Muscle layer of colon (tissue), 2 donors: ENCODE results near the gene USP31.
"Not testable (repeated sequence)": the region's sequence is repeated elsewhere in the genome, so short reads cannot be mapped to it uniquely, and the experiment has no call there.

Experiments
- H3K27ac ChIP-seq: one replicate; pipeline ENCODE4 v1.7.0; 2013; ENCODE audit warnings: low read depth, mild to moderate bottlenecking, low read length, moderate library complexity
- H3K27me3 ChIP-seq, 2 donors: one replicate each; pipeline ENCODE4 v1.7.0; 2013; ENCODE audit warnings: low read length in 2 of 2, mild to moderate bottlenecking in 2 of 2; ENCODE audit not compliant: insufficient read depth in 2 of 2, control insufficient read depth in 1 of 2
- H3K36me3 ChIP-seq: one replicate; pipeline ENCODE4 v1.7.0; 2013; ENCODE audit warnings: mild to moderate bottlenecking, low read length; ENCODE audit not compliant: insufficient read depth
- H3K4me1 ChIP-seq: one replicate; pipeline ENCODE4 v1.7.0; 2013; ENCODE audit warnings: mild to moderate bottlenecking, low read length; ENCODE audit not compliant: insufficient read depth
- H3K4me3 ChIP-seq, 2 donors: one replicate each; pipeline ENCODE4 v1.7.0; 2013; ENCODE audit warnings: low read length in 2 of 2, low read depth in 1 of 2, mild to moderate bottlenecking in 1 of 2, moderate library complexity in 1 of 2
- H3K9ac ChIP-seq: one replicate; pipeline ENCODE4 v1.7.0; 2013; ENCODE audit warnings: low read length
- H3K9me3 ChIP-seq: one replicate; pipeline ENCODE4 v1.7.0; 2013; ENCODE audit warnings: mild to moderate bottlenecking, low read length
- donor health status: abdominal sarcoma.
- donor health status: Adenocarcinoma of cecum.

The USP31 gene

DNA sequence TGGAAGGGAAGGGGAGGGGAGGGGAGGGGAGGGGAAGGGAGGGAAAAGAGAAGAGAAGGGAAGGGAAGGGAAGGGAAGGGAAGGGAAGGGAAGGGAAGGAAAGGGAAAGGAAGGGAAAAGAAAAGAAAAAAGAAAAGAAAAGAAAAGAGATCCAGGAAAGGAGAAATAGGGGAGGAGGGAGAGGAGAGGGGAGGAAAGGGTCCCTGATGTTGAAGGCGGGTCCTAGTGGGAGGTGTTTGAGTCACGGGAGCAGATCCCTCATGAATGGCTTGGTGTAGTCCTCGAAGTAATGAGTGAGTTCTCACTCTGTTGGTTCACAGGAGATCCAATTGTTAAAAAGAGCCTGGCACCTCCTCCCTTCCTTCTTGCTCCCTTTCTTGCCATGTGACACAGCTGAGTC is 6.9 kb upstream of the USP31 start:
- no peaks in the 10 kb centered on the region for H3K36me3 ChIP-seq
- H3K9me3 ChIP-seq, result no peaks in the 10 kb centered on the region
- H3K4me1 ChIP-seq, result no peaks in the 10 kb centered on the region
- H3K27me3 ChIP-seq, result no peaks in the 10 kb centered on the region
- no peak overlapping the region for H3K27ac ChIP-seq
- H3K4me3 ChIP-seq, result no peak overlapping the region
- H3K9ac ChIP-seq, result no peak overlapping the region

DNA sequence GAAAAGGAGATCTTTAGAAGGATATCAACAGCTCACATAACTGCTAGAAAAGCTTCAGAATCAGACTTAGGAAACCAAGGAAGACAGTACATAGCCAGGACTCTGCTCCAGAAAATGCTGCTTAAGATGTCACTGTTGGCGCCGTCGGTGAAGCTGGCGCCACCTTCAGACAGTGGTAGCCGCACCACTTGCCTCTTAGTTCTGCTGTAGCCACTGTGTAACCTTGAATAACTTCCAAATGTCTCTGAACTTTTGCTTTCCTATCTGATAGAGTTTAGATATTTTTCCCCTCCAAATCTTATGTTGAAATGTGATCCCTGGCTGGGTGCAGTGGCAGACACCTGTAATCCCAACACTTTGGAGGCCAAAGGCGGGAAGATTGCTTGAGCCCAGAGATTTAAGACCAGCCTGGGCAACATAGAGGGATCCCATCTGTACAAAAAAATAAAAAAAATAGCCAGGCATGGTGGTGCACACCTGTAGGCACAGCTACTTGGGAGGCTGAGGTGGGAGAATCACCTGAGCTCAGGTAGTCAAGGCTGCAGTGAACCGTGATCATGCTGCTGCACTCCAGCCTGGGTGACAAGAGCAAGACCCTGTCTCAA is 6.3 kb upstream of the USP31 start:
- no peaks in the 10 kb centered on the region for H3K9me3 ChIP-seq
- H3K9ac ChIP-seq, result no peak overlapping the region
- no peak overlapping the region for H3K4me3 ChIP-seq
- H3K27me3 ChIP-seq, result no peaks in the 10 kb centered on the region
- H3K4me1 ChIP-seq, result no peaks in the 10 kb centered on the region
- no peaks in the 10 kb centered on the region for H3K36me3 ChIP-seq
- H3K27ac ChIP-seq, result no peak overlapping the region

DNA sequence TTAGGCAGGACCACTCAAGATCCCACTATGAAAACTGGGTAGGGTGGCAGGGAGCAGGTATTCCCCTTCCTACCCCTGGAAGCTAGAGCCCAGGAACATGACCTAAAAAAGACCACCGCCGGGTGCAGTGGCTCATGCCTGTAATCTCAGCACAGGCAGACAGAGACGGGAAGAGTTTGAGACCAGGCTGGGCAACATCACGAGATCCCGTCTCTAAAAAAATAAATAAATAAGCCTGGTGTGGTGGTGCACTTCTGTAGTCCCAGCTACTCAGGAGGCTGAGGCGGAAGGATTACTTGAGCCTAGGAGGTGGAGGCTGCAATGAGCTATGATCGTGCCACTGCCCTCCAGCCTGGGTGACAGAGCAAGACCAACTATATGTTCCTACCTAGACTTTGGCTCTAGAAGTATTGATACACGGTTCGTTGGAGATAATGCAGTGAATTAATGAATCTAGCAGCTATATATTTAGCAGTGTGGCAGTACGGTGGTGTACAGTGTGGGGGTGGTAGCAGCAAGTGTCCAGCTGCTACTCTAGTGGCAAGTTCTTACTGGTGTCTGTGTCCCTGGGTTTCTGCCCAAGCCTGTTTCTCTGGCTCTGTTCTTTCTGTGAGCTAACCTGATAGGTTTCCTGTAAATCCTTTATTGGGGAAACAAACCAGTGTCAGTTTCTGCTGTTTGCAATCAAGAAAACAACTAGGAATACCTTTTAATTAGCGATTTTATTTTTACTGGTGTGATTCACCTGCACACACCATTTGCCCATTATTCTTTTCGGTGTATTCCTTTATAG is 3.3 kb upstream of the USP31 start:
- Histone ChIP-seq H3K27ac (no peak overlapping the region), H3K4me1 (peaks cover 14% of the 10 kb centered on the region), H3K4me3 (no peak overlapping the region), H3K36me3 (no peaks in the 10 kb centered on the region), H3K9me3 (no peaks in the 10 kb centered on the region), H3K9ac (no peak overlapping the region), H3K27me3 (no peaks in the 10 kb centered on the region)

DNA sequence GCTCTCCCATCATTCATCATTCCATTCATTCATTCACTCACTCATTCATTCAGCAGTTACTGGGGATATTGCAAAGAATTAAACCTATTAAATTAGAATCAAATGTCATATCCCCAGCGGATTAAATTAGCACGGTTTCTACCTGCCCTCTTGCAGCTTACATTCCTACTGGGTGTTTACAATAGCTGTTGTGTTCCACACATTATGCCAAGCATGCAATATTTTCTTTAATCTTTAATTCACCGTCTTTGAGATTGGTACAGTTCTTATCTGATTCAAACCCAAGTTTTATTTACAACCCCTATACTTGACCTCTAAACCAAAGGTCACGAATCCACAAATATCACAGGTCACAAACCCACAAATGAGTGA is 727 bp upstream of the USP31 start:
- Histone ChIP-seq H3K4me3 (peak overlapping the region; percentile 58 to 82), H3K27ac (peak overlapping the region; percentile 59), H3K9ac (no peak overlapping the region)

DNA sequence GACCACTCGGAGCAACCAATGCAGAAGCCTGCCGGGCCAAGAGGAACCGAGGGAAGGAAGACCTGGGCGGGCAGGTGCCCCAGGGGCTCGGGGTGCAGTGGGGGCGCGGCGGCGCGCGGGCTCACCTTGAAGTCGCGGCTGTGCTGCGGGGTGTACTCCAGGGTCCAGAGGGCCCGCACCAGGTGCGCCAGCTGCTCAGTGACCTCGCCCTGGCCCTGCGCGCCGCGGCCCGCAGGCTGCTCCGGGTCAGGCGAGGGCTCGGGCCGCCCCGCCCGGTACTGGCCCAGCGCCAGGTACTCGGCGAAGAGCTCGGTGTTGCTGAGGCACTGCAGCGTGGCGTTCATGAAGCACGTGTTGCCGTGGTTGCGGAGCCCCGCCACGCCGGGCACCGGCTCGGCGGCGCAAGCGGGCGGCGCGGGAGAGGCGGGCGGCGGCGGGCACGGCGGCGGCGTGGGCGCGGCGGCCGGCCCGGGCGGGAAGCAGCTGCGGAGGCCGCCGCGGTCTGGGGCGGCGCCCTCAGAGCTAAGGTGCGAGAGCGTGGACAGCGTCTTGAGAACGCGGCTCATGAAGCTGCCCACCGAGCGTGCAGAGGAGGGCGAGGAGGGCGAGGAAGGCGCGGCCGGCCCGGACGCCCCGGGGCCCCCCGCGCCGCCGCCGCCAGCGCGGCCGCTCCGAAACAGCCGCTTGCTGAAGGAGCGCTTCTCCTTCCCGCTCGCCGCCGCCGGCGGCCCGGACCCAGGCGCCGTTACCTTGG is 562 bp downstream of the USP31 start:
- H3K27me3 ChIP-seq, result no peaks in the 10 kb centered on the region
- H3K9me3 ChIP-seq, result no peaks in the 10 kb centered on the region
- no peak overlapping the region for H3K9ac ChIP-seq
- peak overlapping the region; percentile 71 for H3K27ac ChIP-seq
- H3K36me3 ChIP-seq, result no peaks in the 10 kb centered on the region
- H3K4me1 ChIP-seq, result peaks cover 20% of the 10 kb centered on the region
- H3K4me3 ChIP-seq, result peak overlapping the region; percentile 62 to 70

More for the DNA sequence above, 727 bp upstream of the USP31 start:
- Histone ChIP-seq H3K27me3 (no peaks in the 10 kb centered on the region), H3K4me1 (peaks cover 19% of the 10 kb centered on the region), H3K9me3 (no peaks in the 10 kb centered on the region), H3K36me3 (no peaks in the 10 kb centered on the region)

DNA sequence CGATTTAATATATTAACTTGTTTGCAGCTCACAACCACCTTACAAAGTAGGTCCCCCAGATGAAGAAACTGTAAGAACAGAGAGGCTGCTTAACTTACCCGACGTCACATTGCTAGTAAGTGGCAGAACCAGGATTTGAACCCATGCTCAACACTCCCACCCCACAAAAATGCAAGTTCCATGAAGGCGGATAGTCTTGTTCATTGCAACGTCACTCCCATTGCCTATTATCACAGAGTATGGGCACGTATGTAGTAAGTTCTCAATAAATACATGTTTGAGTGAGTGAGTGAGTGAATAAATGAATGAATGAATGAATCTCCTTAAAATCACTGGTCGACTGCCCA is 1.1 kb downstream of the USP31 start:
- peaks cover 26% of the 10 kb centered on the region for H3K4me1 ChIP-seq

DNA sequence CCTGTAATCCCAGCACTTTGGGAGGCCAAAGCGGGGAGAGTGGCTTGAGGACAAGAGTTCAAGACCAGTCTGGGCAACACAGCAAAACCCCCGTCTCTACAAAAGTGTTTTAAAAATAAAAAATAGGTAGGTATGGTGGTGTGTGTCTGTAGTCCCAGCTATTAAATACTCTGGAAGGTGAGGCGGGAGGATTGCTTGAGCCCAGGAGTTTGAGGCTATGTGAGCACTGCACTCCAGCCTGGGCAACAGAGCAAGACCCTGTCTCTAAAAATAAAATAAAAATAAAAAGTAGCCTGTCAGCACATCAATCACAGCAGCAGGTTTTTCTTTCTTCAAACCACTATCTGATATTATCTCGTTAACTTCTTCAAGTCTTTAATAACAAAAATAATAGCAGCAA is 1.6 kb downstream of the USP31 start:
- Histone ChIP-seq H3K27me3 (no peaks in the 10 kb centered on the region), H3K27ac (no peak overlapping the region), H3K9ac (no peak overlapping the region), H3K4me1 (peaks cover 31% of the 10 kb centered on the region), H3K9me3 (no peaks in the 10 kb centered on the region), H3K4me3 (peak overlapping the region in 1 of 2 donors; percentile 62), H3K36me3 (no peaks in the 10 kb centered on the region)

More for the DNA sequence above, 1.1 kb downstream of the USP31 start:
- Histone ChIP-seq H3K27me3 (no peaks in the 10 kb centered on the region), H3K4me3 (peak overlapping the region; percentile 62 to 70), H3K9me3 (no peaks in the 10 kb centered on the region), H3K27ac (peak overlapping the region; percentile 71), H3K36me3 (no peaks in the 10 kb centered on the region), H3K9ac (no peak overlapping the region)

DNA sequence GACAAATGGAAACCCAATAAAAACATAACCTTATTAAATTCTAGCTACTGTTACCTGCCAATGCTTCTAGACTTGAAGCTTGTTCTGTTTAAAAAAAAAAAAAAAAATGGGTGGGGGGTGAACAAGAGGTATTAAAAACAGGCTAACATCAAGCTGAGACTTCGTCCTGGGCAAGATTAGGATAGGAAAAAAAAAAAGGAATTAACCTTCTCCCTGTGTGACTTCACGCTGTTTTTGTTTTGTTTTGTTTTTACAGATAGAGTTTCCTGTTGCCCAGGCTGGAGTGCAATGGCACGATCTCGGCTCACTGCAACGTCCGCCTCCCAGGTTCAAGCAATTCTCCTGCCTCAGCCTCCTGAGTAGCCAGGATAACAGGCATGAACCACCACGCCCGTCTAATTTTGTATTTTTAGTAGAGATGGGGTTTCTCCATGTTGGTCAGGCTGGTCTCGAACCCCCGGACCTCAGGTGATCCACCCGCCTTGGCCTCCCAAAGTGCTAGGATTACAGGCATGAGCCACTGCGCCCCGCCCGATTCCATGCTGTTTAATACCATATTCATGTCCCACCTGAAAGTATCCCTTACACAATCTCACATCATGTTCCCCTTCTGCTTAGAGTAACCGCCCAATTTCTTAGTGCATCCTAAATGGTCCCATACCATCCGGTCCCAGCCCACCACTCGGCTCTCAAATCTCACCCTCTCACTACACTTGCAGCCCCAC is 2.2 kb downstream of the USP31 start:
- Histone ChIP-seq H3K9me3 (no peaks in the 10 kb centered on the region), H3K36me3 (no peaks in the 10 kb centered on the region), H3K27me3 (no peaks in the 10 kb centered on the region), H3K4me3 (no peak overlapping the region), H3K27ac (no peak overlapping the region), H3K4me1 (peaks cover 36% of the 10 kb centered on the region), H3K9ac (no peak overlapping the region)

DNA sequence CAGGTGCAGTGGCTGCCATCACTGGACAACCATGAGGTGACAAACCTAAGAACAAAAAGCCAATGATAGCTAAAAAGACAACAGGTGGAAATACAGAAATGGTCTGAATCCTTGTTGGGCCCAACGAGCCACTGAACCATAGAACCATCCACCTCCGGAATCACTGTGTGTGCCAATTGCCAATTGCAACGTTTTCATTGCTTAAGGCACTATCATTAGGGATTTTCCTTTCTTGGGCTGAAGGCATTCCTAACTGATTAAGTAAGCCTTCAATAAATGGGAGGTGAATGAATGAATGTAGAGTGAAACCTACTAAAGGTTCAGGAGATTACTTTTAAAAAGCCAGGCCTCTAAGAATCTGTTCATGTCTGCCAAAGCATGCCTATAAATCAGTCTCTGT is 3.6 kb downstream of the USP31 start:
- H3K4me1 ChIP-seq, result peaks cover 47% of the 10 kb centered on the region
- no peaks in the 10 kb centered on the region for H3K9me3 ChIP-seq
- no peaks in the 10 kb centered on the region for H3K27me3 ChIP-seq
- no peak overlapping the region for H3K27ac ChIP-seq
- H3K36me3 ChIP-seq, result no peaks in the 10 kb centered on the region
- no peak overlapping the region for H3K9ac ChIP-seq
- H3K4me3 ChIP-seq, result peak overlapping the region in 1 of 2 donors; percentile 12

DNA sequence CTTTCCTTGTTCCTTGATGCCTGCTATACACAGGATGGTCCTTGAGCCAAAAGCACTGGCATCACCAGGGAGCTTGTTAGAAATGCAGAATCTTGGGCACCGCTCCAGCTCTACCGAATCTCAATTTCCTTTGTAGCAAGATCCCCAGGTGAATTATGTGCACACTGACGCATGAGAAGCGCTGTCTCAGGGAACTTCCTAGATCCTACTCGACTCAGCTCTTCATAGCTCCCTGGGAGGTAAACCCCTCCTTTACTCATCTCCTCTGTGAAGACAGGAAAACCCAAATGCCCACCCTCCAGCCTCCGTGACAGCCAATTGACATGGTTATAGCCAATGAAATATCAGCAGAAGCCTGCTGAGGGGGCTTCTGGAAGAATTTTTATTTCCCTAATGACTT is 4.1 kb downstream of the USP31 start:
- H3K9me3 ChIP-seq, result no peaks in the 10 kb centered on the region
- no peaks in the 10 kb centered on the region for H3K36me3 ChIP-seq
- no peak overlapping the region for H3K9ac ChIP-seq
- no peaks in the 10 kb centered on the region for H3K27me3 ChIP-seq
- peaks cover 51% of the 10 kb centered on the region for H3K4me1 ChIP-seq
- H3K27ac ChIP-seq, result no peak overlapping the region
- H3K4me3 ChIP-seq, result peak overlapping the region in 1 of 2 donors; percentile 12

DNA sequence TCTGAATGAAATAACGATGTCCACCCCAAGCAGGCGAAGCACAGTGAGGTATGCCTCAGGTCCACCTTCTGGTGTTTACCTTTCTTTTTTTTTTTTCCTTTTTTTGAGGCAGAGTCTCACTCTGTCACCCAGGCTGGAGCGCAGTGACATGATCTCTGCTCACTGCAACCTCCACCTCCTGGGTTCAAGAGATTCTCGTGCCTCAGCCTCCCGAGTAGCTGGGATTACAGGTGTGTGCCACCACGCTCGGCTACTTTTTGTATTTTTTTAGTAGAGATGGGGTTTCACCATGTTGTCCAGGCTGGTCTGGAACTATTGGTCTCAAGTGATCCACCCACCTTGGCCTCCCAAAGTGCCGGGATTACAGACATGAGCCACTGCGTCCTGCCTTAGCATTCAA is 4.9 kb downstream of the USP31 start:
- H3K27ac ChIP-seq, H3K4me3 ChIP-seq, H3K9ac ChIP-seq, H3K36me3 ChIP-seq, H3K9me3 ChIP-seq, H3K27me3 ChIP-seq: not testable (repeated sequence)
- H3K4me1 ChIP-seq, result peaks cover 45% of the 10 kb centered on the region
